HG03045 (cell line): ENCODE measurements around the gene AKR1C4.
"Not testable (repeated sequence)": the region's sequence is repeated elsewhere in the genome, so short reads cannot be mapped to it uniquely, and the experiment has no call there.

Experiments used
- ATAC-seq: cut with Tn5 transposase; IDR thresholded peaks from one replicate; pipeline ENCODE4 v1.9.1; 2021; ENCODE audit warnings: mild to moderate bottlenecking, moderate library complexity; ENCODE audit not compliant: unreplicated experiment

AKR1C4 gene

DNA sequence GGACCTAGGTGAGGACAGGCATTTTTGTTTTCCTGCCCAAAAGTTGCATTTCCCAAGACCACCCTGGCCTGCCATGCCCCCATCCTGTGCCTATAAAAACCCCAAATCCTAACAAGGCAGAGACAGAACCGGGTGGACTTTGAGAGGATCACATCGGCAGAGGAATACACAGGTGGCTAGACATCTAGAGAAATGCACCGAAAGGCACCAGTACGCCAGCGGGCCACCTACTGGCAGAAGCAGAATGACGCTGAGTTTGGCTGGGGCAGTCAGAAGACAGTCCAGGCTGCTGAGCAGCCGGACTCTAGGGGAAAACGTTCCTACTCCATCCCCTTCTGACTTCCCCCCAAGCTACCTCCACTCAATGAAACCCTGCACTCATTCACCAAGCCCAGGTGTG is 2.8 kb downstream of the AKR1C4 start:
- ATAC-seq, result no peak

DNA sequence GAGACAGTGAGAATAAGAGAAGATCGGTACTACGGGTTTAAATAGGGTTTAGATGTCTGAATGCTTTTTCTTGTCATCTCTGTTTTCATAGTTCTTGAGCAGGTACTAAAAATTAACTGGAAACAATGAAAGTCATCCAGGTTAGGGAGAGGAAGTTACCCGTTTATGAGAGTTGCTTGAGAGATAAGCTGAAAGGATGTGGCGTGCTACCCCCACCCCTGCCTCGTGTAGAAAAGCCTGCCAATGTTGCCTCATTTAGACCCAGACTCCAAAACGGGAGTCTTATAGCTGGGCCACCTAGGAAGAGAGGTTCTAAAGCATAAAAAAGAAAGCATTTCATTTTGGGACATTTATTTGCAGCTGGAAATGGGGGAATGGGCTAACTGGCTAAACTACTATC is 10.2 kb downstream of the AKR1C4 start:
- no peak for ATAC-seq

DNA sequence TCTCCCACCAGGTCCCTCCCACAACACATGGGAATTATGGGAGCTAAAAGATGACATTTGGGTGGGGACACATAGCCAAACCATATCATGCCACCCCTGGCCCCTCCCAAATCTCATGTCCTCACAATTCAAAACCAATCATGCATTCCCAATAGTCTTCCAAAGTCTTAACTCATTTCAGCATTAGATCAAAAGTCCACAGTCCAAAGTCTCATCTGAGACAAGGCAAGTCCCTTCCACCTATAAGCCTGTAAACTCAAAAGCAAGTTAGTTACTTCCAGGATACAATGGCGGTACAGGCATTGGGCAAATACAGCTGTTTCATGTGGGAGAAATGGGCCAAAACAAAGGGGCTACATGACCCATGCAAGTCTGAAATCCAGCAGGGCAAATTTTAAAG is 13.1 kb downstream of the AKR1C4 start:
- ATAC-seq, result not testable (repeated sequence)

DNA sequence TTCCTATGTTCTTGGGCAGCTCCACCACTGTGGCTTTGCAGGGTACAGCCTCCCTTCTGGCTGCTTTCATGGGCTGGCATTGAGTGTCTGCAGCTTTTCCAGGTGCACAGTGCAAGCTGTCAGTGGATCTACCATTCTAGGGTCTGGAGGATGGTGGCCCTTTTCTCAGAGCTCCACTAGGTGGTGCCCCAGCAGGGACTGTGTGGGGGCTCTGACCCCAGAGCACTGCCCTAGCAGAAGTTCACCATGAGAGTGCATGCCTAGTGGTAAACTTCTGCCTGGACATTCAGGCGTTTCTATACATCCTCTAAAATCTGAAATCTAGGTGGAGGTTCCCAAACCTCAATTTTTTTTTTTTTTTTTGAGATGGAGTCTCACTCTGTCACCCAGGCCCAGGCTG is 13.6 kb downstream of the AKR1C4 start:
- ATAC-seq, result not testable (repeated sequence)

DNA sequence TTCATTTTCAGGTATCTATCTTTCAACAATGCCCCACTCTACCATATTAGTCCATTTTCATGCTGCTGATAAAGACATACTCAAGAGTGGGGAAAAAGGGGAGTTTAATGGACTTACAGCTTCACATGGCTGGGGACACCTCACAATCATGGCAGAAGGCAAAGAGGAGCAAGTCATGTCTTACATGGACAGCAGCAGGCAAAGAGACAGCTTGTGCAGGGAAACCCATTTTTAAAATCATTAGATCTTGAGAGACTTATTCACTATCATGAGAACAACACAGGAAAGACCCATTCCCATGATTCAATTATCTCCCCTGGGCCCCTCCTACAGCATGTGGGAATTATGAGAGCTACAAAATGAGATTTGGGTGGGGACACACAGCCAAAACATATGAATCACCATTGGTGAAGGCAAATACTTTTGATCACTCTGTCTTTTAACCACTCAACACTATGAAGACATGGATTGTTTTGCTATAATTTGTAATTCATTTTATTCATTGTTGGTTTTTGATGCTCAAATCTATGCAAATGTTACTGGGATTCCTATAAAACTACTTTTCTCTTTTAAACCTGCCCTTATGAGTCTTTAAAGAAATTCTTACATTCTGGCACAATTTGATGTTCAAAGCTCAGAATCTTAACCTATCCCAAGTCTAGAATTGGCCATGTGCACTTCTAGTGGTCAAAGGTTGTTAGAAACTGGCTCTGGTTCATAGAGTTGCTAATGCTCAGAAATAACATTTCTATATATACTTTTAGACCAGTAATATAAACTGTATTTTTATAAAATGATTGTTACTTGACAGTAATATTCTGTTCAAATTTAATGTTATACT is 15.3 kb downstream of the AKR1C4 start:
- no peak for ATAC-seq

DNA sequence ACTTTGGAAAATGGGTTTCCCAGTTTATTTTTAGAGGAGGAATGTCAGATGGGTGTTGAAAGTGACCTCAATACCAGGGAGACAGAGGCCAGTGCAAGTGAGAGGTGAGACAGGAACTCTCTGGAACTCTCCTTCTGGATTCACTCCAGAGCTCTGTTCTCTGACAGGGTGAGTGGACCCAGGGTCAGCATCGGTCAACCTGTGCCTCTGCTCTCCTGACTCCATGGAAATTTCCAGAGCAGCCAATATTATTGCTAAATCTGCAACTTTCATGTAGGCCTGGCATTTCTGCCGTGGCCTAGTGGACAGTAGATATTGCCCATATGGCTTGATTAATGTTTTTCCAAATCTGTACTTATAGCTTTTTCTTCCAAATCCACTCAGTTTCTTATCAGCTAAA is 20.2 kb downstream of the AKR1C4 start:
- ATAC-seq, result no peak

DNA sequence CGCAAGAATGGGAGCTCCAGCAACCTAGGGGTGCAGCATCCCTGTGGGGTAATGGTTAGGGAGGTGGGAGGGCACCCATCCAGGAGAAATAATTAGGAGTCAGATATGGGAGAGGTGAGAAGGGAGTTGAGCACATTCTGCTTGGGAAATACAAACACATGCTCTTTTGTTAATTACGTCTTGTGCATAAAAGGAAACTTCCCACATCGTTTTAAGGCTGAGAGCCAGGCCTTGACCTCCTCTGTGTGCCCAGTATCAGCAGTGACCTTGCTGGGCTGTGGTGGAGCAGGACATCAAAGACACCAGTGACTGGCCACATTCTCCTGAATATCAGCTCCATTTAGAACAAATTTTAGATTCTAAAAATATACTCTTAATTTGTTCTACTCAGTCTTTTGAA is 22.6 kb downstream of the AKR1C4 start:
- ATAC-seq, result no peak

DNA sequence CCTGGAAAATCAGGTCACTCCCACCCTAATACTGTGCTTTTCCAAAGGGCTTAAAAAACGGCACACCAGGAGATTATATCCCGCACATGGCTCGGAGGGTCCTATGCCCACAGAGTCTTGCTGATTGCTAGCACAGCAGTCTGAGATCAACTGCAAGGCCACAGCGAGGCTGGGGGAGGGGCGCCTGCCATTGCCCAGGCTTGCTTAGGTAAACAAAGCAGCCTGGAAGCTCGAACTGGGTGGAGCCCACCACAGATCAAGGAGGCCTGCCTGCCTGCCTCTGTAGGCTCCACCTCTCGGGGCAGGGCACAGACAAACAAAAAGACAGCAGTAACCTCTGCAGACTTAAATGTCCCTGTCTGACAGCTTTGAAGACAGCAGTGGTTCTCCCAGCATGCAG is 26.3 kb downstream of the AKR1C4 start:
- ATAC-seq, result not testable (repeated sequence)

DNA sequence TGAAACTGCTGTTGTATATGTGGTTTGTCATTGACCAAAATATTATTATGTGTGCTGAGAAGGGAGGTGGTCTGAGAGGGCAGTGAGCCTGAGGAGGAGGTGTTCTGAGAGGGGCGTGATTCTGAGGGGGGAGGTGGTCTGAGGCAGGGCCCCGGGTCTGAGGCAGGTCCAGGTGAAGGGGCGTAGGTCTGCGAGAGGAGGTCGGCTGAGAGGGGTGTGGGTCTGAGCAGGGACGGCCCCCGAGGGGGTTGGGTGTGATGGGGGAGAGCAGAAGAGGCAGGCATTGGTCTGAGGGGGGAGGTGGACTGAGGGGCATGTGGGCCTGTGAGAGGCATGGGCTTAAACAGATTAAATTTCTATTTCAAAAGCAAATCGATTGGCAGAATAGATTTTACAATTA is 32.4 kb downstream of the AKR1C4 start:
- no peak for ATAC-seq

DNA sequence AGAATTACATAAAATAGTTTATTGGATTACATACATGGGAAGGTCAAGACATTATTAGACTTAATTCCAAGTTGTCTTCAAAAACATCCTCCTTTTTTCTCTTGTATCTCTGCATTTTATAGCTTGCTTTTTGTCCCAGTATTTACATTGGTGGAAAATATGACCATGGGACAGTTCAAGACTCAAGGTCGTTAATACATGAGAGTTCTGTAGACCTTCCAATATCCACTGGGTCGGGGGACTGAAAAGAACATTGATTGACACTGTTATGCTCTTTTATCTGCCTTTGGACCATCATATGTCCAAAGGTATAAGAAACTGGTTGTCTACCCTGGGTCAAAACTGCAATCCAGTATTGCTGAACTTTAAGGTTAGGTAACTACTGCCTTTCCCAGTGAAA is 36.7 kb downstream of the AKR1C4 start:
- no peak for ATAC-seq

DNA sequence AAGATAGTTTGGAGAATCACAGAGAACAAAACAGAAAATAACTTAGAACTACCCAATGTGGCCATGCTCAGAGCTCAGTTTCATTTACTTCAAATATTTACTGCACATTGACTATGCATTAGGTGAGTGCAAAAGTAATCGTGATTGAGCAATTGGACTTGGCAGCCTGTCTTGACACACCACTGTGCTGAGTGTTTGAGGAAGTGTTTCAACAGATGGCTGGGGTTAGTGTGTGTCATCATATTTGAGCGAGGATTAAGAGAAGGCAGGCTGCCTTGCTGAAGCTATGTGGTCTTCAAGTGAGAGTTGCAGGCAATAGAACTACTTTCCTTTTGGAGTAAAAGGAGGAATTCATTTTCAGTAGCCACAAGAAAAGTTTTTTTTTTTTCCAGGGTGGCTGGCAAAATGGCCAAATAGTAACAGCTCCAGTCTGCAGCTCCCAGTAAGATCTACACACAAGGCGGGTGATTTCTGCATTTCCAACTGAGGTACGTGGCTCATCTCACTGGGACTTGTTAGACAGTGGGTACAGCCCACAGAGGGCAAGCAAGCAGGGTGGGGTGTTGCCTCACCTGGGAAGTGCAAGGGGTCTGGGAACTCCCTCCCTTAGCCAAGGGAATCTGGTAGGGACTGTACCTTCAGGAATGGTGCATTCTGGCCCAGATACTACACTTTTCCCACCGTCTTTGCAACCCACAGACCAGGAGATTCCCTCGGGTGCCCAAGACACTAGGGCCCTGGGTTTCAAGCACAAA is 37.6 kb downstream of the AKR1C4 start:
- no peak for ATAC-seq

DNA sequence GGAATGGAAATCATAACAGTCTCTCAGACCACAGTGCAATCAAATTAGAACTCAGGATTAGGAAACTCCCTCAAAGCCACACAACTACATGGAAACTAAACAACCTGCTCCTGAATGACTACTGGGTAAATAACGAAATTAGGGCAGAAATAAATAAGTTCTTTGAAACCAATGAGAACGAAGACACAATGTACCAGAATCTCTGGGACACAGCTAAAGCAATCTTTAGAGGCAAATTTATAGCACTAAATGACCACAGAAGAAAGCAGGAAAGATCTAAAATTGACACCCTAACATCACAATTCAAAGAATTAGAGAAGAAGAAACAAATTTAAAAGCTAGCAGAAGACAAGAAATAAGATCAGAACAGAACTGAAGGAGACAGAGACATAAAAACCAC is 40.9 kb downstream of the AKR1C4 start:
- not testable (repeated sequence) for ATAC-seq

DNA sequence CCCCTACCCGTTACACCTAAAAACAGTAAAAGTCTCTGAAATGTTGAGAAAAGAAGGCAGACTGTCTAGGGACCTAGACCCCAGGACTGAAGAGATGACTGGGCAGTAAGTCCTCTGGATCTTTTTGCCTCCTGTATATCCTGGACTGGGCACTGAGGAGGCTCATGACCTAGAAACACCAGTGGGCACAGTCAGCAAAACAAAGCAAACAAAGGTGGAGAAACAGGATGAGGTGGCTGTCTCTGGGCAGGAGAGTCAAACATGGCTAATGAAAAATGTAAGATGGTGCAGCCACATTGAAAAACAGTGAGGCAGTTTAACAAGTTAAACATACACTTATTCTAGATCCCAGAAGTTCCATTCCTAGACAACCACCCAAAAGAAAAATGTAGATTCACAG is 45.9 kb downstream of the AKR1C4 start:
- ATAC-seq, result no peak

DNA sequence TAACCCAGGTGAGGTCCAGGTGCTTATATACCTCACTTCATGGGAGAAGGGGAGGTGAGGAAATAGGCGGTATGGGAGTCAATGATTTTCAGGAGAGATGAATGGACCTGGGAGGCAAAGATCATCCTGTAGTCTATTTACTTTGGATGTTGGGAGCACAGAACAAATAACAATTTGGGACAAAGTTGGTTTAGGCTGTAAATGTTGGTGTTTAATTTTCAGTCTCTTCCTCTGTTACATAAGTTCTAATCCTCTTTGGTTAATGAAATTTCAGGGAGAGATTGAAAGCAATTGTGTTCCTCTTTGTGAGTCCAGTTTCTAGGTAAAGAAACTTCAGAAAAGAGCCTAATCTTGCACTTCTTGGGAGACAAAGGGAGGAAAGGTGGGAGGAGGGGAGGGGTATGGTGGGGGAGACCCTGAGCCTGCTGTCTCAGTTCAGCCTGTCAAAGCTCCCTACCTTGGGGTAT is 46.9 kb downstream of the AKR1C4 start:
- no peak for ATAC-seq

DNA sequence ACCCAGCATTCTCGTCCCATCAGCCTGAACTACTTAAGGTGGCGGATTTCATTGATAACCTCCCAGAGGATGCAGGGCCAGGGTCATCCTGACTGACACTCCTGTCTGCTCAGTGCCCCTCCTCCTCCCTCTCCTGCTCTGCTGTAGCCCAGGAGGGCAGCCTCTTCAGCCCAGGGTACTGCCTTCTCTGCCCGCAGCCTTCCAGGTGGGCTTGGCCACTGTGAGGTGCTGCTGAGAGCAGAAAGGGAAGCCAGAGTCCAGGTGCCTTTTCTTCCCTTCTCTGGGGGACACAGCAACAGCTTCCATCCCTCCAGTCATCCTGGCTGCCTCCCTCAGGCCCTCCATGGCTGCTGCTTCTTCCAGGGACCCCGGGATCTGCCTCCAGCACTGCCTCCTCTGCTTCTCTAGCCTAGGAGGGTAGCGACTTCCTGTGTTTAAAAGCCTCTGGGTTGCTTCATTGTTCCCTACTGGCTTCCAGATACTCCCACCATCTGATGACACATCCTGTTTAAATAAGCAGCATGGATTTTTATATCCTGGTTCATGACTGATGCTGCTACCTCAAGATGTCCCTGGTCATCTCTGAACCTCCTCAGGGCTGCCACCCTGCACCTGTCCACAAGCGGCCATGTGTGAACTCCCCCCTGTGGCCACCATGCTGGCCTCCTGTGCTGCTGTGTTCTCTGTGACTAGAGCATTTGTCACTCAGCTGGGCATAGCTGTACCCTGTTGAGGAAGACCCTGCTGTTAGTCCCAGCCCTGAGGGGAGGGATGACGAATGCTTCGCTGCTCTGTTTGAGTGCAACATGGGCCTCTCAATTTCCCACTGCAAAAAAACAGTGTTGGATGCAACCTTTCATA is 55.8 kb downstream of the AKR1C4 start:
- no peak for ATAC-seq

DNA sequence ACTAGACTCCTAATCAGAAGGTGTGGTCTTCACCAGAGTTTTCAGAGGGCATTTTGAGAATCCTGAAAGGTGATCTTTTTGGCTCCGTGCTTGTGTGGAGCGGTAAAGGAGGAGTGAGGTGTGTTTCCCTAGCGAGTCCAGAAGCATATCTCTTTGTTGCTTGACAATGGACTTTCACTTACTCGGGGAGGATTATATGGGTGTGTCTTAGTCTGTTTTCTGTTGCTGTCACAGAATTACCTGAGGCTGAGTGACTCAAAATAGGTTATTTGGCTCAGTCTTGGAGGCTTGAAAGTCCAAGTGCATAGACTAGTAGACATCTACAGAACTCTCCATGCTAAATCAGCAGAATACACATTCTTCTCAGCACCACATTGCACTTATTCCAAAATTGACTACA is 57.9 kb downstream of the AKR1C4 start:
- ATAC-seq, result no peak

DNA sequence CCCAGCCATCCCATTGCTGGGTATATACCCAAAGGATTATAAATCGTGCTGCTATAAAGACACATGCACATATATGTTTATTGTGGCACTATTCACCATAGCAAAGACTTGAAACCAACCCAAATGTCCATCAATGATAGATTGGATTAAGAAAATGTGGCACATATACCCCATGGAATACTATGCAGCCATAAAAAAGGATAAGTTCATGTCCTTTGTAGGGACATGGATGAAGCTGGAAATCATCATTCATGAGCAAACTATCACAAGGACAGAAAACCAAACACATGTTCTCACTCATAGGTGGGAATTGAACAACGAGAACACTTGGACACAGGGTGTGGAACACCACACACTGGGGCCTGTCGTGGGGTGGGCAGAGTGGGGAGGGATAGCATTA is 61.1 kb downstream of the AKR1C4 start:
- ATAC-seq, result not testable (repeated sequence)

DNA sequence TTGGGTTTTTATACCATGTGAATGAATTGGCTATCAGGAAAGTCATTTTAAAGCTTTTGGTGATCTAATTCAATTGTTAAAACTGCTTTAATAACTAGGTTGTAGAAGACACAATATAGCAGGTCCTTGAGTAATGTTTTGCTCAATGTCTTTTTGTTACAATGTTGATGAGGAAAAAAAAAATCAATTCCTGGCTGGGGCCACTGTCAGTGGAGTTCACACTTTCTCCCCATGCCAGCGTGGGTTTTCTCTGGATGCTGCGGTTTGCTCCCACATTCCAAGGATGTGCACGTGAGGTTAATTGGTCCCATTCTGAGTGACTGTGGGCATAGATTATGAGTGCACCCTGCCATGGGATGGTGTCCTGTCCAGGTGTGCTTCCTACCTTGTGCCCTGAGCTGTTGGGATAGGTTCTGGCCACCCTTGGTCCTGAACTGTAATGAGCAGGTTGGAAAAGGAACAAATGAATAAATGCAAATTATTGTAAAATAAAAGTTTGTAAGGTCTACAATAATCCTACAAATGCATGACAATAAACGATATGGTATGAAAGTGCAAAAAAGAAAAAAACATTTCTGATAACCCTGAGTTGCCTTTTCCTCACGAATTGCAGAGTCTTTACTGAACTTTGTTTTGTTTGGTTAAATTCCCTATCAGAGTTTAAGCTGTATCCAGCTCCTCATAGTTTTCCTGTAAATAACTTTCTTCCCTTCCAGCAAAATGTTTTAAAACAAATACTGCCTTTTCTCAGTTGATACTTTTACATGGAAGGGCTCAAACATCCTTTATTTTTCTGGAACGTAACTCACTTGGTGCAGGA is 62.7 kb downstream of the AKR1C4 start:
- ATAC-seq, result no peak

DNA sequence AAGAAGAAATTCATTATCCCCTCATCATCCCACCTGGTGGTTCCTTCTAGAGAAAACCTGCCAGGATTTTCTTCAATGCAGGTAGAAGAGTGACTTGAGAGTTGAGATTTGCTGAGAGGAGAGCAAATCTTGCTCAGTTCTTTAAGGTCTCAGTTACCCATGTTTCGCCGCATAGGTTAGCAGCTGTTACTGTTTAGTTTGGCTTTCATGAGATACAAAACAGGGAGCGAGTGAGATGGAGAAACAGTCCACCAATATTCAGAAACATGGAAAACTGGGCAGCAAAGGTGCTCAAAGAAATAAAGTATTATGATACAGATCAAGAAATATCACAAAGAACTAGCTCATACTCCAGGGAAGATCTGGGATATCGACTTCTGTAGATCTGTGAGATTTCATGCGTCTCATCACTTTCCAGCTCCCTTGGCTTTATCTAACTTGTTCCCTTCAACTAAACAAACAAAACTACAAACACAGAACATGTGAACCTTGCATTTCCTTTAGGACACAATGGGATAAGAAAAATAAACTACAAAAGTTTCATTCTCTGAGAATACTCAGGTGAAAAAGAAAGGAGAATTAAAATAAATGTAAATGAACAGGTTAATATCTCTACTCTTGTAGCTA is 63.4 kb downstream of the AKR1C4 start:
- ATAC-seq, result no peak

DNA sequence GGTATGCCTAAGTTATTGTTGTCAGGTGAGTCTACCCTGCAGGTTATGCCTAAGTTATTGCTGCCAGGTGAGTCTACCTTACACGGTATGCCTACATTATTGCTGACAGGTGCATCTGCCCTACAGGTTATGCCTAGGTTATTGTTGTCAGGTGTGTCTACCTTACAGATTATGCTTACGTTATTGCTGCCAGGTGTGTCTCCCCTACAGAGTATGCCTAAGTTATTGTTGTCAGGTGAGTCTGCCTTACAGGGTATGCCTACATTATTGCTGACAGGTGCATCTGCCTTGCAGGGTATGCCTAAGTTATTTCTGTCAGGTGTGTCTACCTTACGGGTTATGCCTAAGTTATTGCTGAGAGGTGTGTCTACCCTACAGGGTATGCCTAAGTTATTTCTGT is 64.2 kb downstream of the AKR1C4 start:
- ATAC-seq, result no peak
